CD14-positive monocyte (primary cell): ENCODE data around the gene SF3B3. TPM values are rescaled to one million over a fixed set of nuclear protein-coding genes. Genes with fewer than 3 reads are reported as not detected.

Experiments used
- DNase-seq, 3 donors: peaks; one replicate each; pipeline ENCODE4 v3.0.0-alpha.2; 2011 to 2022
- H2AFZ ChIP-seq: 2 replicates; pipeline ENCODE4 v1.6.0; 2012; ENCODE audit warnings: mild to moderate bottlenecking, low read depth, low read length, inconsistent platforms; ENCODE audit not compliant: insufficient read depth, poor library complexity, severe bottlenecking
- H3K27ac ChIP-seq, 2 donors: 1 replicate in 1 of 2; 2 replicates in 1 of 2; pipeline ENCODE4 v1.5.1; 2012 to 2013; ENCODE audit warnings: low read length in 2 of 2, control low read depth in 1 of 2, inconsistent platforms in 1 of 2, low read depth in 1 of 2, mild to moderate bottlenecking in 1 of 2
- H3K27me3 ChIP-seq, 2 donors: one replicate each; pipeline versions ENCODE4 v1.6.0 to v1.6.1; 2011 to 2013; ENCODE audit warnings: low read length in 2 of 2; ENCODE audit not compliant: control insufficient read depth in 2 of 2, insufficient read depth in 2 of 2
- H3K36me3 ChIP-seq, 2 donors: replicated peaks in 1 of 2; 1 replicate in 1 of 2; 2 replicates in 1 of 2; pipeline versions ENCODE4 v1.5.1 to v1.6.1; 2012 to 2013; ENCODE audit warnings: low read length in 2 of 2, control low read depth in 1 of 2, inconsistent platforms in 1 of 2, mild to moderate bottlenecking in 1 of 2; ENCODE audit not compliant: insufficient read depth in 2 of 2, control insufficient read depth in 1 of 2
- H3K4me1 ChIP-seq, 2 donors: 1 replicate in 1 of 2; 2 replicates in 1 of 2; pipeline versions ENCODE4 v1.5.1 to v1.6.1; 2012 to 2013; ENCODE audit warnings: low read length in 2 of 2, control low read depth in 1 of 2, inconsistent platforms in 1 of 2, mild to moderate bottlenecking in 1 of 2, moderate library complexity in 1 of 2; ENCODE audit not compliant: insufficient read depth in 2 of 2, control insufficient read depth in 1 of 2
- H3K4me2 ChIP-seq: replicated peaks from 2 replicates; pipeline ENCODE3; 2012; ENCODE audit warnings: low read length, moderate library complexity, mild to moderate bottlenecking; ENCODE audit not compliant: poor library complexity, severe bottlenecking; ENCODE audit errors: extremely low read depth
- H3K4me3 ChIP-seq, 3 experiments: fragments of 200-600 bp in 1 of 3; sonication (generic) in 1 of 3; replicated peaks in 1 of 3; 1 replicate in 2 of 3; 2 replicates in 1 of 3; pipeline ENCODE4 v1.5.1; 2011 to 2013; ENCODE audit warnings: low read length in 3 of 3, mild to moderate bottlenecking in 3 of 3, control low read depth in 2 of 3, low read depth in 2 of 3, inconsistent platforms in 1 of 3, moderate library complexity in 1 of 3
- H3K79me2 ChIP-seq: 2 replicates; pipeline ENCODE4 v1.6.0; 2012; ENCODE audit warnings: mild to moderate bottlenecking, control low read depth, inconsistent platforms, low read length, moderate library complexity; ENCODE audit not compliant: insufficient read depth
- H3K9ac ChIP-seq: 2 replicates; pipeline ENCODE4 v1.6.0; 2017; ENCODE audit warnings: low read length, mild to moderate bottlenecking; ENCODE audit not compliant: insufficient read depth, poor library complexity, severe bottlenecking
- H3K9me3 ChIP-seq, 2 donors: replicated peaks in 1 of 2; 1 replicate in 1 of 2; 2 replicates in 1 of 2; pipeline versions ENCODE4 v1.5.1 to v1.6.1; 2012 to 2013; ENCODE audit warnings: low read length in 2 of 2, control low read depth in 1 of 2; ENCODE audit not compliant: control insufficient read depth in 1 of 2, insufficient read depth in 1 of 2
- H4K20me1 ChIP-seq: 2 replicates; pipeline ENCODE4 v1.6.0; 2012; ENCODE audit warnings: mild to moderate bottlenecking, low read length, control low read depth, moderate library complexity; ENCODE audit not compliant: insufficient read depth
- H3K27ac Mint-ChIP-seq, 7 donors: one replicate each; pipeline ENCODE4 v1.8.0; 2020; ENCODE audit warnings: mild to moderate bottlenecking in 7 of 7, mixed read lengths in 7 of 7, moderate library complexity in 6 of 7, inconsistent platforms in 2 of 7
- H3K27me3 Mint-ChIP-seq, 3 donors: one replicate each; pipeline ENCODE4 v1.8.0; 2021 to 2022; ENCODE audit warnings: low read depth in 3 of 3, mild to moderate bottlenecking in 3 of 3, mixed read lengths in 3 of 3, moderate library complexity in 3 of 3, inconsistent platforms in 1 of 3
- H3K36me3 Mint-ChIP-seq, 2 donors: one replicate each; pipeline ENCODE4 v1.8.0; 2020; ENCODE audit warnings: mixed read lengths in 2 of 2, inconsistent platforms in 1 of 2, mild to moderate bottlenecking in 1 of 2
- H3K4me1 Mint-ChIP-seq: one replicate; pipeline ENCODE4 v1.8.0; 2020; ENCODE audit warnings: mild to moderate bottlenecking, mixed read lengths
- H3K4me3 Mint-ChIP-seq, 2 donors: one replicate each; pipeline ENCODE4 v1.8.0; 2020; ENCODE audit warnings: mild to moderate bottlenecking in 2 of 2, mixed read lengths in 2 of 2, moderate library complexity in 1 of 2
- H3K9me3 Mint-ChIP-seq, 7 donors: one replicate each; pipeline ENCODE4 v1.8.0; 2020 to 2022; ENCODE audit warnings: mixed read lengths in 7 of 7, mild to moderate bottlenecking in 6 of 7, moderate library complexity in 6 of 7, inconsistent platforms in 2 of 7
- CTCF ChIP-seq: fragments of 200-600 bp; IDR thresholded peaks from one replicate; pipeline ENCODE4 v1.8.0; 2022; ENCODE audit warnings: antibody characterized with exemption, mild to moderate bottlenecking
- WGBS: methylation state at CpG from one replicate; pipeline ENCODE4 v1.1.5; 2013; ENCODE audit warnings: missing lambda C conversion rate; ENCODE audit not compliant: insufficient coverage; 5-methylcytosine and 5-hydroxymethylcytosine counted together
- intact Hi-C, 2 donors: fragments of 100-400 bp; cut with micrococcal nuclease; formaldehyde crosslinking; loops; one replicate each; pipeline versions ENCODE4 v1.15.0 to v1.15.1; 2023
- polyA plus RNA-seq, 3 donors: library from polyadenylated mRNA; depleted of rRNA in 1 of 3; unstranded in 2 of 3; stranded (reverse) in 1 of 3; fragments of 300-500 nt in 2 of 3; fragments of >200 nt in 1 of 3; fragmentation: Illumina TruSeq in 2 of 3; gene quantifications; 1 replicate in 2 of 3; 2 replicates in 1 of 3; pipeline ENCODE4 v1.2.3, GENCODE V29; 2012 to 2021

SF3B3 gene
- polyA plus RNA-seq, 3 donors = 34.2 to 52.3 (median 42.1) TPM

DNA sequence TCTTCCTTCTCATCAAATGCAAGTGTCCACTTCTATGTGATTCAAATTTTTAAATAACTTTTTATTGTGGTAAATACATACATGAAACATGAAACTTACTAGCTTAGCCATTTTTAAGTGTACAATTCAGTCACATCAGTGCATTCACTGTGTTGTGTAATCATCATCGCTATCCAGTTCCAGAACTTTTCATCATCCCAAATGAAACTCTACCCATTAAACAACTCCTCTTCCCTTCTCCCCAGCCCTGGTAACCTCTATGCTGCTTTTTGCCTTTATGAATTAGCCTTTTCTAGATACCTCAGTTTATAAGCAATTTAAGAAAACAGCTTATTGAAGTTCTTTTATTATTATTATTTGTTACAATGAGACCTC is 81.7 kb downstream of the SF3B3 start:
- no peaks in the 10 kb centered on the region for H3K27me3 ChIP-seq
- Mint-ChIP-seq H3K27ac (no peak overlapping the region), H3K27me3 (peaks cover 3 to 11% (median 4%) of the 10 kb centered on the region in 3 donors), H3K4me3 (no peak overlapping the region), H3K4me1 (no peaks in the 10 kb centered on the region), H3K9me3 (no peaks in the 10 kb centered on the region), H3K36me3 (no peaks in the 10 kb centered on the region)
- no peak for TF ChIP-seq CTCF
- H4K20me1 ChIP-seq = no peaks in the 10 kb centered on the region
- H3K4me1 ChIP-seq = no peaks in the 10 kb centered on the region
- H3K4me3 ChIP-seq = no peak overlapping the region
- H3K27ac ChIP-seq = no peak overlapping the region
- intact Hi-C loops = no loop called here
- H2AFZ ChIP-seq = no peak overlapping the region
- no peaks in the 10 kb centered on the region for H3K9me3 ChIP-seq
- H3K4me2 ChIP-seq = no peak overlapping the region
- H3K79me2 ChIP-seq = no peaks in the 10 kb centered on the region
- H3K36me3 ChIP-seq = no peaks in the 10 kb centered on the region
- DNase-seq = no peak
- 80% methylated on average over 1 of the region's 1 CpG for WGBS
- no peak overlapping the region for H3K9ac ChIP-seq

GRCh38 chr16:70608521-70608920 is 84.9 kb downstream of the SF3B3 start:
- H3K4me2 ChIP-seq = no peak overlapping the region
- H3K36me3 ChIP-seq = no peaks in the 10 kb centered on the region
- no peaks in the 10 kb centered on the region for H4K20me1 ChIP-seq
- intact Hi-C loops = no loop called here
- WGBS = 97% methylated on average over 3 of the region's 7 CpGs
- H3K4me3 ChIP-seq = no peak overlapping the region
- no peak overlapping the region for H3K27ac ChIP-seq
- no peaks in the 10 kb centered on the region for H3K4me1 ChIP-seq
- Mint-ChIP-seq H3K27me3 (peaks cover 4 to 7% (median 5%) of the 10 kb centered on the region in 3 donors), H3K4me1 (peaks cover 3% of the 10 kb centered on the region), H3K4me3 (no peak overlapping the region), H3K9me3 (no peaks in the 10 kb centered on the region), H3K27ac (no peak overlapping the region), H3K36me3 (no peaks in the 10 kb centered on the region)
- no peak for DNase-seq
- no peaks in the 10 kb centered on the region for H3K9me3 ChIP-seq
- H3K79me2 ChIP-seq = no peaks in the 10 kb centered on the region
- no peak overlapping the region for H3K9ac ChIP-seq
- H2AFZ ChIP-seq = no peak overlapping the region
- TF ChIP-seq CTCF = no peak
- no peaks in the 10 kb centered on the region for H3K27me3 ChIP-seq
